A673 (cell line): Measurements from ENCODE around the gene GMCL2. TPM values are rescaled to one million over a fixed set of nuclear protein-coding genes. Genes with fewer than 3 reads are reported as not detected.

Experiments used
- BruUV-seq: library from RNA; stranded (reverse); fragments of 400-500 nt; replicated peaks from 2 replicates; lab custom pipeline; 2021; lab: Mats Ljungman, UMichigan
- CTCF ChIA-PET: fragments of 300-600 bp; sonication (Branson Sonifier 250); formaldehyde crosslinking; loops from one replicate; lab custom pipeline; 2022; ENCODE audit warnings: antibody characterized with exemption; lab: Charles Lee
- POLR2A ChIA-PET: fragments of 300-600 bp; sonication (Branson Sonifier 250); formaldehyde crosslinking; loops from one replicate; lab custom pipeline; 2022; ENCODE audit warnings: antibody characterized with exemption; ENCODE audit not compliant: low non-redundant PET; lab: Charles Lee
- DNase-seq: peaks from one replicate; pipeline ENCODE4 v3.0.0-alpha.2; 2015; ENCODE audit warnings: low spot score
- H3K27ac ChIP-seq: fragments of 200-600 bp; sonication (generic); 2 replicates; pipeline ENCODE4 v1.5.1; 2016; ENCODE audit warnings: mixed run types, low read depth, mild to moderate bottlenecking, mixed read lengths, antibody characterized with exemption, low read length; ENCODE audit not compliant: poor library complexity, severe bottlenecking
- H3K27me3 ChIP-seq: fragments of 200-600 bp; sonication (generic); replicated peaks from 2 replicates; pipeline ENCODE4 v1.6.1; 2017; ENCODE audit warnings: mixed run types, low read depth, mild to moderate bottlenecking, mixed read lengths, antibody characterized with exemption, low read length; ENCODE audit not compliant: insufficient read depth, poor library complexity
- H3K36me3 ChIP-seq: fragments of 200-600 bp; sonication (generic); 2 replicates; pipeline ENCODE4 v1.6.1; 2016; ENCODE audit warnings: mixed run types, mild to moderate bottlenecking, mixed read lengths, antibody characterized with exemption, low read length; ENCODE audit not compliant: insufficient read depth, poor library complexity, severe bottlenecking
- H3K4me1 ChIP-seq: fragments of 200-600 bp; sonication (generic); 2 replicates; pipeline ENCODE4 v1.6.1; 2017; ENCODE audit warnings: mixed run types, mild to moderate bottlenecking, mixed read lengths, antibody characterized with exemption, low read length; ENCODE audit not compliant: insufficient read depth, poor library complexity, severe bottlenecking
- H3K4me3 ChIP-seq: fragments of 200-600 bp; sonication (generic); 2 replicates; pipeline ENCODE4 v1.5.1; 2016; ENCODE audit warnings: low read depth, mixed run types, mild to moderate bottlenecking, mixed read lengths, low read length; ENCODE audit not compliant: poor library complexity, severe bottlenecking
- H3K9me3 ChIP-seq: fragments of 200-600 bp; sonication (generic); 2 replicates; pipeline ENCODE4 v1.6.1; 2016; ENCODE audit warnings: mixed run types, low read depth, mild to moderate bottlenecking, mixed read lengths, antibody characterized with exemption, low read length; ENCODE audit not compliant: poor library complexity, severe bottlenecking
- EZH2 ChIP-seq: fragments of 200-600 bp; sonication (generic); IDR thresholded peaks from 2 replicates; pipeline ENCODE4 v1.6.1; 2017; ENCODE audit warnings: borderline replicate concordance, low read depth, mild to moderate bottlenecking, mixed read lengths, antibody characterized with exemption, low read length; ENCODE audit not compliant: poor library complexity, severe bottlenecking
- intact Hi-C: fragments of 100-400 bp; cut with micrococcal nuclease; formaldehyde crosslinking; loops from one replicate; pipeline ENCODE4 v1.10.0; 2022; ENCODE audit not compliant: unreplicated experiment
- total RNA-seq: library from RNA; stranded (reverse); gene quantifications from 2 replicates; pipeline ENCODE4 v1.2.3, GENCODE V29; 2021
- TF ChIP-seq, protein P1 (sequence below): fragments of 300-800, 200-600 bp; sonication (generic); conservative IDR thresholded peaks from 2 replicates; pipeline ENCODE4 v1.5.1; 2017; ENCODE audit warnings: low read depth, mild to moderate bottlenecking, antibody characterized with exemption, low read length, moderate library complexity, mixed read lengths

GMCL2 gene
- total RNA-seq, 1 experiment from 2014 or later = not detected

DNA sequence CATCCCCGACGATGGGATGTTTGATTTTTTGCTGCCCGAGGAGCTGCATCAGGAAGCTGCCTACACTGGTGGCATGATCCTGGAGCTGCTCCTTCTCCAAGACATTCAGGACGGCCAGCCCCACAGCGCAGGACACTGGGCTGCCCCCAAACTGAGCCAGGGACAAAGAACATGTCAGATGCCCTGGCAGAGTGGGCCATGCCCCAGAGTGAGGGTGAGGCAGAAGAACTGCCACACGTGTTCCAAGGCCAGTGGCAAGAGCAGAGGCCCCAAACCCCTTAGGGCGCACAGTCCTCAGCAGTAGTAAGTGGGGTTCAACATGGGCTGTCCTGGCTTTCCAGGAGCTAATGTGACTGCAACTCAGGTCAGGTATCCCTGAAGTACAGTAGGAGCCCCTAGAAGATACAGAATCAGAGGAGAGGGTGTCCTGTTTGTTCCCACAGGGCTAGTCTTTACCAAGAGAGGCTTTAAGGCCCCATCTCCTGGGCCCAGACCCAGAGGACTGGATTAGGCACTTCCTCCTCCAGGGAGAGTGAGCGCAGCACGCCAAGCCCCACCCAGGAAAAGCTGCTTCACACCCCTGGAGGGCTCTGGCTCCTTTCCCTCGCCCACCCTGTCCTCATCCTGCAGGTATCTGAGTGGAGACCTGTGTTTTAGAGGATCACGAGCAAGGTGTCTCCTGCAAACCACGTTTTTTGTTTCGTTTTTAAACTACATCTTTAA, 28.3 kb upstream of the GMCL2 start:
- H3K9me3 ChIP-seq = no peaks in the 10 kb centered on the region
- no peak for DNase-seq
- ChIA-PET CTCF (no interaction called here), POLR2A (no interaction called here)
- no peaks in the 10 kb centered on the region for H3K27me3 ChIP-seq
- peak overlapping the region; percentile 58 for H3K27ac ChIP-seq
- BruUV-seq = no TSS peak
- peaks cover 10% of the 10 kb centered on the region for H3K4me1 ChIP-seq
- H3K36me3 ChIP-seq = peaks cover 66% of the 10 kb centered on the region
- TF ChIP-seq, protein P1, sequence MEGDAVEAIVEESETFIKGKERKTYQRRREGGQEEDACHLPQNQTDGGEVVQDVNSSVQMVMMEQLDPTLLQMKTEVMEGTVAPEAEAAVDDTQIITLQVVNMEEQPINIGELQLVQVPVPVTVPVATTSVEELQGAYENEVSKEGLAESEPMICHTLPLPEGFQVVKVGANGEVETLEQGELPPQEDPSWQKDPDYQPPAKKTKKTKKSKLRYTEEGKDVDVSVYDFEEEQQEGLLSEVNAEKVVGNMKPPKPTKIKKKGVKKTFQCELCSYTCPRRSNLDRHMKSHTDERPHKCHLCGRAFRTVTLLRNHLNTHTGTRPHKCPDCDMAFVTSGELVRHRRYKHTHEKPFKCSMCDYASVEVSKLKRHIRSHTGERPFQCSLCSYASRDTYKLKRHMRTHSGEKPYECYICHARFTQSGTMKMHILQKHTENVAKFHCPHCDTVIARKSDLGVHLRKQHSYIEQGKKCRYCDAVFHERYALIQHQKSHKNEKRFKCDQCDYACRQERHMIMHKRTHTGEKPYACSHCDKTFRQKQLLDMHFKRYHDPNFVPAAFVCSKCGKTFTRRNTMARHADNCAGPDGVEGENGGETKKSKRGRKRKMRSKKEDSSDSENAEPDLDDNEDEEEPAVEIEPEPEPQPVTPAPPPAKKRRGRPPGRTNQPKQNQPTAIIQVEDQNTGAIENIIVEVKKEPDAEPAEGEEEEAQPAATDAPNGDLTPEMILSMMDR = no peak
- no peak for TF ChIP-seq EZH2
- intact Hi-C loops = no loop called here
- H3K4me3 ChIP-seq = no peak overlapping the region

DNA sequence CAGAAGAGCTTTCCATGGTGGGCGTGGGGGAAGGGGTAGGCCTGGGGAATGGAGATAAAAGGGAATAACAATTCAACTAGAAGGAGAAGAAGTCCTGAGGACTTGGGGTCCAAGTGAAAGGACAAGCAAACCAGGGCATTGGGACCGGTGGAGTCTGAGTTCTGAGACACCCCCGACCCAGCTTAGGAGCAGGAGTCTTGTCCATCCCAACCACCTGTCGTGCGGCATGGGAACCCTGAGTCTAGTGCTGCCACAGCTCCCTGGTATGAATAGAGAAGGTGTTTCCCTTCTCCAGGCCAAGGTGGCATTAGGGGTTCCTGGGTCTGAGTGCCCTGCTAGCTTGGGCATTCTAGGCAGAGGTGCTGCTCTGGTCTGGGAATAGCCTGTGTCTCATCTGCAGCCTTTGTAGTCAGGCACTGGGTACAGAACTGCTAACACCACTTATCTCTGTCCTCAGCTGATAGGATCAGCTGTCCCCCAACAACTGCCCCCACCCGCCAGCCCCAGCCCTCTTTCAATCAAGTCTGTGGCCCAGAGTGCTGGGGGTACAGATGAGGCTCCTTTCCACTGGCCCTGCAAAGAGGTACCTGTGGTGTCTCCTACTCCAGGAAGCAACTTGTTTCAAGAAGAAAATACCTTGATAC, 27.1 kb upstream of the GMCL2 start:
- Histone ChIP-seq H3K4me1 (peaks cover 10% of the 10 kb centered on the region), H3K27me3 (no peaks in the 10 kb centered on the region), H3K36me3 (peaks cover 78% of the 10 kb centered on the region), H3K4me3 (no peak overlapping the region), H3K9me3 (no peaks in the 10 kb centered on the region), H3K27ac (peak overlapping the region; percentile 16)
- TF ChIP-seq, protein P1 = no peak
- TF ChIP-seq EZH2 = no peak
- DNase-seq = no peak
- BruUV-seq = no TSS peak
- intact Hi-C loops = no loop called here
- CTCF ChIA-PET = no interaction called here
- POLR2A ChIA-PET = no interaction called here

DNA sequence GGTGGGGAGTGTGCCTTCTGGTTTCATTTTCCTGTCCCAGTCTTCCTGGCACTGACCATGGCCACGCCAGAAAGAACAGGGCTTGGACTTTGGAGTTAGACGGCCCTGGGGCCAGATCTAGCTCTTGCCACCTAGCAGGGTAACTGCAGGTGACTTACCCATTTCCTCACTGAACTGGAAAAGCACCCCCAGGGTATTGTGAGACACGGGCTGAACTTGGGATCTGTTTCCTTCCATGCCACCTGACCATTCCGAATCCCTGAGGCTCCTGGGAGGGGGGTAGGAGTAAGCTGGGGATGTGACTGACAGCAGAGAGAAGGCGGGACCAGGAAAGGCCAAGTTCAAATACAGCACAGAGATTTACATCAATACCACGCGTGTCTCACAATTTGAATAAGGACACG, 26.6 kb upstream of the GMCL2 start:
- peaks cover 10% of the 10 kb centered on the region for H3K4me1 ChIP-seq
- intact Hi-C loops = no loop called here
- no peak overlapping the region for H3K27ac ChIP-seq
- ChIA-PET POLR2A (no interaction called here), CTCF (no interaction called here)
- H3K9me3 ChIP-seq = no peaks in the 10 kb centered on the region
- no peaks in the 10 kb centered on the region for H3K27me3 ChIP-seq
- no peak overlapping the region for H3K4me3 ChIP-seq
- peaks cover 83% of the 10 kb centered on the region for H3K36me3 ChIP-seq
- no TSS peak for BruUV-seq
- TF ChIP-seq, protein P1 = no peak
- TF ChIP-seq EZH2 = no peak
- no peak for DNase-seq
